ENCODE measurements around the gene TPD52L2. TPM values are rescaled to one million over a fixed set of nuclear protein-coding genes. Genes with fewer than 3 reads are reported as not detected.
"Not testable (repeated sequence)": the region's sequence is repeated elsewhere in the genome, so short reads cannot be mapped to it uniquely, and the experiment has no call there.

TPD52L2 gene
- polyA plus RNA-seq, 10 donors: 65.5 to 85.7 (median 77.4) TPM

DNA sequence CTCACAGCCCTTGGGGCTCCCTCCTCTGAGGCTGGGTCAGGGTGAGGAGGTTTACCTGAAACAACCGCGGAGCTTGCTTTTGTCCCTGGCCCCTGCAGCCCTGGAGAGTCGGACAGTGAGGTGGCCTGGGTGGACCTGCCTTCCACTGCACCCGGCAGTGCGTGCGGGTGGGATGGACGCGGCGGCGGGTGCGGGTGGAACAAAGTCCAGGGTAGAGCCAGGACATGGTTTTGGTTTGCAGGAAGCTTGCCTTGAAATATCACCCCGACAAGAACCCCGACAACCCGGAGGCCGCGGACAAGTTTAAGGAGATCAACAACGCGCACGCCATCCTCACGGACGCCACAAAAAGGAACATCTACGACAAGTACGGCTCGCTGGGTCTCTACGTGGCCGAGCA lies 64.0 kb downstream of the TPD52L2 start:
- no peak for DNase-seq

DNA sequence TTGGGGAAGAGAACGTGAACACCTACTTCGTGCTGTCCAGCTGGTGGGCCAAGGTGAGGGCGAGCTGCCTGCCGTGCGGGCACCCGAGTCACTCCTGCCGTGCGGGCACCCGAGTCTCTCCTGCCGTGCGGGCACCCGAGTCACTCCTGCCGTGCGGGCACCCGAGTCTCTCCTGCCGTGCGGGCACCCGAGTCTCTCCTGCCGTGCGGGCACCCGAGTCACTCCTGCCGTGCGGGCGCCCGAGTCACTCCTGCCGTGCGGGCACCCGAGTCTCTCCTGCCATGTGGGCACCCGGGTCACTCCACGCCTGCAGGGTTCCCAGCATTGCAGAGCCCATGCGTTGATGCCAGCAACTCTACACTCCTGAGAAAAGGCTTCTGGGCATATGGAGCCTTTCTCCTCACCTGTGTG lies 64.4 kb downstream of the TPD52L2 start:
- not testable (repeated sequence) for DNase-seq

DNA sequence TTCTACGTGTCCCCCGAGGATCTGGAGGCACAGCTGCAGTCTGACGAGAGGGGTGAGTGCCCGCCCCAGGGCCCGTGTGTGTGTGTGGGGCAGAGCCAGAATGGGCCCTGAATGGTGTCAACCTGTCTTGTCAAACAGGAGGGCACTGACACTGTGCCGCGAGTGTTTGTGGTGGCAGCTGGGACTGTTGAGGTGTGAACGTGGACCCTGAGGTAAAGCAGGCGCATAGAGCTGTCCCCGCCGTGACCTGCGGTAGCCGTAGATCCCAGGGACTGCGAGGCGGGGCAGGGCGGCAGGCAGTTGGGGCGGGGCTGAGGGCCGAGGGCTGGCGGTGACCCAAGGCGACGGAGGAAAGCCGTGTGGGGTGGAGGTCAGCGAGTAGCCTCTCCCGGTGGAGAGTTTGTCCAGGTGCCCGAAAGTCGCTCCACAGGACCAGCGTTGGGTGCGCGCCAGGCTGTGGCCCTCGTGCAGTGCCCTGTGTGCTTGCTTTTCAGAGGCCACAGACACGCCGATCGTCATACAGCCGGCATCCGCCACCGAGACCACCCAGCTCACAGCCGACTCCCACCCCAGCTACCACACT lies 66.0 kb downstream of the TPD52L2 start:
- no peak for DNase-seq

GRCh38 chr20:63931735-63932134 lies 66.7 kb downstream of the TPD52L2 start:
- no peak for DNase-seq

DNA sequence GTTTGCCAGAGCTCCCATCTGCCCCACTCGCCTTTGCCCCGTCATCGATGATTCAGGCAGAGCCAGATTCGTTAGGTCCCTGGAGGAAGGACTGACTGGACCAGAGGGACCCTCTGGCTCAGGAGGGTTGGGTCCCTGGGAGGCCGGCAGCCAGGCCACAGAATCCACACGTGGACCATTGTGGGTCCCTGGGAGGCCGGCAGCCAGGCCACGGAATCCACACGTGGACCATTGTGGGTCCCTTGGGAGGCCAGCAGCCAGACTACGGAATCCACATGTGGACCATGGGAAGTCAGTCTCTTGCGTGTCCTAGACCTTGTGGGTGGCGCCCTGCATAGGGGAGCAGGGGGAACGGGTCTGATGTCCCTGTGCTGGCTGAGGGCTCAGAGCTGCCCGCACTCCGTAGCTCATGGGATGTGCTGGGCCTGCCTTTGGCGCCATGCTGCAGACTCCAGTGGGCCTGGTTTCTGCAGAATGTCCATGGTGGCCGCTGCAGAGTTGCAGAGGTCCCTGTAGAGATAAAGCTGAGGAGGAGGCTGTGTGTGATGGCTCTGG lies 67.6 kb downstream of the TPD52L2 start:
- DNase-seq: no peak

DNA sequence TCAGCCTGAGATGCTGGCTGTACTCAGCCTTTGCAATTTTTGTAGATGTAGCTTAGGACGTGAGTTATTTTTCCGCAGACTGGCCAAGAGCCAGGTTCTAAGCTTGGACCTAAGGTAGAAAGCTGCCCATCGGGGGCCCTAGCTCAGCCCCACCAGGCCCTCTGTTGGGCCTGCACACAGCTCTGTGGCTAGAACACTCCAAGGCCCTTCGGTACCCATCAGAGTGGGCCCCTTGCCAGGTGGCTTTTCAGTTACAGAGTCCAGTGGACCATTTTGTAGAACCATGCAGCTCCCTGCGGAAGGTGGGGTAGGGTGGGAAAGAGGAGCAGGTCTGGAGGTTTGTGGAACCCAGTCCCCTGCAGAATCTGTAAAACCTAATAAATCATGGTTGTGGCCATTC lies 68.6 kb downstream of the TPD52L2 start:
- no peak for DNase-seq

GRCh38 chr20:63934271-63935068 lies 69.4 kb downstream of the TPD52L2 start:
- DNase-seq: no peak

DNA sequence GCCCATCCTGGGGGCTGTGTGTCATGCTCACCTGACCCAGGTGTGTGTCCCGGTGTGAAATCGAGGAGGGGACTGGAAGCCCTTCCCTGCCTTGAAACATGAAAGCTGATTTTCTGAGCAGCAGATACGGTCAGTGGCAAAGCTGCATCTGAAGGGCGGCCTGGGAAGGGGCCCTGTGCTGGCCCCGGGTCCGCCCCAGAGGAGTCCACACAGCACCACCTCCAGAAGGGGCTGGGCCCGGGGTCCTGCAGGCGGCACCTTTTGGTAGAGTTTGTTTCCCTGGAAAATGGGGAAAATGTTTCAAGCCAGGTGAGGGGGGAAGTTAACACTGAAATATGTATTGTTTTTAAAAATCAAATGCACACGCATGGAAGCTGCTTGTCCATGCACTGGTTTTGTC lies 70.4 kb downstream of the TPD52L2 start:
- no peak for DNase-seq

GRCh38 chr20:63937596-63937995 lies 72.5 kb downstream of the TPD52L2 start:
- DNase-seq: no peak

DNA sequence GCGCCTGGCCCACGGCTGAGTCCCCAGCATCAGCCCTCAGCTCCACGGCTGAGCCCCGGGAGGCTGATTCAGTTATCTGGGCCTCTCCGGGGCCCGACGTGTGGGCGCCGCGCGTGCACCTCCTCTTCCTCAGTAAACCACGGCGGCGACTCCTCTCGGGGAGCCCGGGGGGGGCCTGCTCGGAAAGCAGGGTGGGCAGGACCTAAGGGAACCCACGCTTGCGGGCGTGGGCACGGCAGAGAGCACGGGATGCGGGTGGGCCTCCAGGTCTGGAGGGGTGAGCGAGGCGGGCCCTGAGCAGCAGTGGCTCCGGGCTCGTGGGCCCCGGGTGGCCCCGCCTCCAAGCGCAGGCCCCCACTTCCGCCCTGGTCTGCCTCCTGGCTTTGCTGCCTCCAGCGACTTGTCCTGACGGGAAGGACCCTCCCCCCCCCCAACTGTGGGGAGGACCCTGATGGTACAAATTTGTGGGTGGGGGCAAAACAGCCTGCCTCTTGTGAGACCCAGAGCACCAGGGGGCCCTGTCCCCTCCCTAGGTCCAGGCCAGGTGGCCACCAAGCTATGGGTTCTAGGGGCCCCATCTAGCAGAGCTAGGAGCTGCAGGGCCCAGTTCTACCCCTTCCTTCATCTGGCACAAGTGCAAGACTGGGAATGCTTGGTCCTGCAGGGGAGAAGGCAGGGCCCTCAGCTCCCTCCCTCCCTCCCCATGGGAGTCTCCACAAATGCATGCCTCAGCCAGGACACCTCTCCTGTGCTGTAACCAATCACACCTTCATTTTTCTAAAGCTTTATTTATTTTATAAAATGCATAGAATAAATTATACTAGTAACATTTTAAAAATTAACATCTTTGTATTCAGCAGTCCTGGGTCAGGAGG lies 74.2 kb downstream of the TPD52L2 start:
- DNase-seq: peak in 1 of 3 donors; percentile 11

GRCh38 chr20:63940071-63940471 lies 75.0 kb downstream of the TPD52L2 start:
- DNase-seq: no peak

GRCh38 chr20:63940472-63941266 lies 75.6 kb downstream of the TPD52L2 start:
- DNase-seq: no peak

Other genes with a start within 250 kb of the TPD52L2 start
- 1 to 10 TPM; 5.3 to 9.3 (median 7.3) TPM for gene GMEB2, start 238.2 kb upstream of the TPD52L2 start, polyA plus RNA-seq (ENCODE audit: insufficient read length in 10 of 10)
- 10 to 100 TPM in 9 of 10 donors, 1 to 10 TPM in 1; 8.8 to 37.1 (median 16.1) TPM for gene STMN3, start 211.8 kb upstream of the TPD52L2 start, polyA plus RNA-seq (ENCODE audit: insufficient read length in 10 of 10)
- gene RTEL1, start 207.0 kb upstream of the TPD52L2 start, polyA plus RNA-seq (ENCODE audit: insufficient read length in 10 of 10): 10 to 100 TPM in 7 of 10 donors, 1 to 10 TPM in 3; 6.0 to 17.7 (median 11.1) TPM
- gene TNFRSF6B, start 168.6 kb upstream of the TPD52L2 start, polyA plus RNA-seq (ENCODE audit: insufficient read length in 10 of 10): 1 to 10 TPM in 4 of 10 donors, under 1 TPM in 6; 0.22 to 3.0 (median 0.87) TPM
- 10 to 100 TPM; 20.1 to 28.2 (median 25.6) TPM for gene ARFRP1, start 157.3 kb upstream of the TPD52L2 start, polyA plus RNA-seq (ENCODE audit: insufficient read length in 10 of 10)
- gene ZGPAT, start 157.2 kb upstream of the TPD52L2 start, polyA plus RNA-seq (ENCODE audit: insufficient read length in 10 of 10): 10 to 100 TPM; 10.5 to 15.1 (median 12.9) TPM
- 1 to 10 TPM; 1.9 to 9.7 (median 4.5) TPM for gene LIME1, start 128.6 kb upstream of the TPD52L2 start, polyA plus RNA-seq (ENCODE audit: insufficient read length in 10 of 10)
- gene SLC2A4RG, start 125.5 kb upstream of the TPD52L2 start, polyA plus RNA-seq (ENCODE audit: insufficient read length in 10 of 10): 100 to 1,000 TPM in 9 of 10 donors, 10 to 100 TPM in 1; 88.5 to 165 (median 112) TPM
- 10 to 100 TPM; 12.8 to 17.3 (median 14.8) TPM for gene ZBTB46, start 34.0 kb upstream of the TPD52L2 start, polyA plus RNA-seq (ENCODE audit: insufficient read length in 10 of 10)
- gene ABHD16B, start 3.8 kb upstream of the TPD52L2 start, polyA plus RNA-seq (ENCODE audit: insufficient read length in 10 of 10): not detected
- gene DNAJC5, start 29.9 kb downstream of the TPD52L2 start, polyA plus RNA-seq (ENCODE audit: insufficient read length in 10 of 10): 10 to 100 TPM; 24.0 to 32.5 (median 29.9) TPM
- 10 to 100 TPM; 28.3 to 58.9 (median 41.3) TPM for gene UCKL1, start 91.1 kb downstream of the TPD52L2 start, polyA plus RNA-seq (ENCODE audit: insufficient read length in 10 of 10)
- gene ZNF512B, start 104.7 kb downstream of the TPD52L2 start, polyA plus RNA-seq (ENCODE audit: insufficient read length in 10 of 10): 10 to 100 TPM; 19.3 to 30.6 (median 23.8) TPM
- gene SAMD10, start 114.4 kb downstream of the TPD52L2 start, polyA plus RNA-seq (ENCODE audit: insufficient read length in 10 of 10): 1 to 10 TPM; 2.1 to 4.2 (median 3.0) TPM
- gene PRPF6, start 115.9 kb downstream of the TPD52L2 start, polyA plus RNA-seq (ENCODE audit: insufficient read length in 10 of 10): 10 to 100 TPM; 45.9 to 58.2 (median 52.8) TPM
- 1 to 10 TPM in 2 of 10 donors, under 1 TPM in 8; 0.42 to 1.1 (median 0.66) TPM for gene C20orf204, start 170.9 kb downstream of the TPD52L2 start, polyA plus RNA-seq (ENCODE audit: insufficient read length in 10 of 10)
- gene SOX18, start 184.4 kb downstream of the TPD52L2 start, polyA plus RNA-seq (ENCODE audit: insufficient read length in 10 of 10): 10 to 100 TPM in 7 of 10 donors, 1 to 10 TPM in 3; 7.0 to 16.8 (median 10.7) TPM
- 10 to 100 TPM; 38.5 to 50.1 (median 42.5) TPM for gene TCEA2, start 197.9 kb downstream of the TPD52L2 start, polyA plus RNA-seq (ENCODE audit: insufficient read length in 10 of 10)
- 10 to 100 TPM in 1 of 10 donors, 1 to 10 TPM in 9; 4.4 to 10.2 (median 5.6) TPM for gene RGS19, start 214.2 kb downstream of the TPD52L2 start, polyA plus RNA-seq (ENCODE audit: insufficient read length in 10 of 10)
- gene OPRL1, start 214.8 kb downstream of the TPD52L2 start, polyA plus RNA-seq (ENCODE audit: insufficient read length in 10 of 10): 1 to 10 TPM in 8 of 10 donors, under 1 TPM in 2; 0.71 to 1.8 (median 1.1) TPM
- under 1 TPM in 3 of 10 donors, not detected in 7; 0.16 to 0.38 (median 0.23) TPM for gene LKAAEAR1, start 219.1 kb downstream of the TPD52L2 start, polyA plus RNA-seq (ENCODE audit: insufficient read length in 10 of 10)
- not detected for gene NPBWR2, start 242.3 kb downstream of the TPD52L2 start, polyA plus RNA-seq (ENCODE audit: insufficient read length in 10 of 10)